Thyroid gland (tissue), 4 donors: ENCODE data around the gene KCNIP4.
A peak's percentile ranks its signal among the peaks of the same experiment; 100 is the strongest.

Source experiments
- CTCF ChIP-seq, 6 experiments: fragments of 200-600 bp in 3 of 6; fragments of 450-650 bp in 3 of 6; sonication (generic) in 3 of 6; IDR thresholded peaks; one replicate each; pipeline ENCODE4 v1.5.1; 2016 to 2019; ENCODE audit warnings: antibody characterized with exemption in 6 of 6, mild to moderate bottlenecking in 2 of 6, inconsistent platforms in 1 of 6, moderate library complexity in 1 of 6
- POLR2A ChIP-seq, 2 donors: fragments of 450-650 bp; IDR thresholded peaks; one replicate each; pipeline ENCODE4 v1.6.1; 2017; ENCODE audit warnings: antibody characterized with exemption in 2 of 2, mild to moderate bottlenecking in 2 of 2, moderate library complexity in 1 of 2

- peak in 2 of 6 experiments; percentile 30 to 33 for TF ChIP-seq CTCF (IDR thresholded peaks at IDR 0.05)
- TF ChIP-seq POLR2A (IDR thresholded peaks at IDR 0.05): no peak
Measured at GRCh38 chr4:21184788-21185187, 763.8 kb downstream of the KCNIP4 start.
